ENCODE results near the gene TBC1D21. TPM values are rescaled to one million over a fixed set of nuclear protein-coding genes. Genes with fewer than 3 reads are reported as not detected.

TBC1D21 gene
- total RNA-seq, 1 donor from 2014 or later: not detected

- ATAC-seq (no peak), DNase-seq (no peak)
- no peaks in the 10 kb centered on the region for H3K27me3 ChIP-seq (ENCODE audit: low read depth)
- intact Hi-C loops (cut with DNase I): no loop called here
- no peak for TF ChIP-seq CTCF (IDR thresholded peaks at IDR 0.05)
- H3K4me3 ChIP-seq: no peak overlapping the region
- H3K9me3 ChIP-seq: no peaks in the 10 kb centered on the region
- H3K36me3 ChIP-seq: no peaks in the 10 kb centered on the region
- H3K4me1 ChIP-seq: no peaks in the 10 kb centered on the region
- H3K27ac ChIP-seq: no peak overlapping the region
These were observed 16.4 kb downstream of the TBC1D21 start for GRCh38 chr15:73889762-73890124.

DNA sequence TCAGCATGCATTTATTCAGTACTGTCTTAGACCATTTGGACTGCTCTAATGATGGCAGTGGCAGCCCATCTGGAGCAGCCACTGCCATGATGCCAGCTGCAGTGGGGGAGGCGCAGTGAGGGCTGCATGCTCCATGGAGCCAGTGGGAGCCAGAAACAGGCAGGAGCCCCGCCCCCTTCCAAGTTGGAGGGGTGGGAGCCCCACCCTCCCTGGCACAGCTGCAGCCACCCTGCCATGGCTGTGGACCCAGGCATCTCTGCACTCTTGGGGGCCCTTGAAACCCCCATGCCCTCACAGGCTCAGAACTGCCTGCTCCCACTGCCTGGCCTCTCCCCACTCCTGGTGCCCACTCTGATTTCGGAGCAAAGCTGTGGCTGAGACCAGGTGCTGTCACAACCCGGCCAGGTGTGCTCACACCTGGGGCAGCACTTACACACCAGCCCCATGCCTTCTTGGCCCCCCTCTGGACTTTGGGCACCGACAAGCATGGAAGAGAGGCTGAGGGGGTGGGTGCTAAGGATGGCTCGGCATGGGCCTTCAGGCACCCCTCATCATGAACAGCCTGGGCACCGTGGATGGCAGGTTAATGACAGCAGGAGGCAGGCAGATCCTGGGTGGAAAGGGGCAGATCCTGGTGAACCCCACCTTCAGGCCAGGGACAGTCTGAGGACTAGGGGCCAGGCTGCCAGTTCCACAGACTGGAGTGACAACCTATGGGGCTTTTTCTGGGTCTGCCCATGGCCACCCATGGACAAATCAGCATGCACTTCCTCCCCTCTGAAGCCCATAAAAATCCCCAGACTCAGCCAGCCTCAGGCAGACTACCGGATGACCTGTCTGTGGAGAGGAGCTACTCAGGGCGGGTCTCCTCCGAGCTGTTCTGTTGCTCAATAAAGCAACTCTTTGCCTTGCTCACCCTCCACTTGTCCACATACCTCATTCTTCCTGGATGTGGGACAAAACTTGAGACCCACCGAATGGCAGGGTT lies 18.3 kb downstream of the TBC1D21 start:
- H3K27ac ChIP-seq: no peak overlapping the region
- ATAC-seq (no peak), DNase-seq (no peak)
- intact Hi-C loops (cut with DNase I): no loop called here
- H3K27me3 ChIP-seq (ENCODE audit: low read depth): peaks cover 5% of the 10 kb centered on the region
- TF ChIP-seq CTCF (IDR thresholded peaks at IDR 0.05): no peak
- H3K9me3 ChIP-seq: no peaks in the 10 kb centered on the region
- no peaks in the 10 kb centered on the region for H3K36me3 ChIP-seq
- no peaks in the 10 kb centered on the region for H3K4me1 ChIP-seq
- H3K4me3 ChIP-seq: no peak overlapping the region

DNA sequence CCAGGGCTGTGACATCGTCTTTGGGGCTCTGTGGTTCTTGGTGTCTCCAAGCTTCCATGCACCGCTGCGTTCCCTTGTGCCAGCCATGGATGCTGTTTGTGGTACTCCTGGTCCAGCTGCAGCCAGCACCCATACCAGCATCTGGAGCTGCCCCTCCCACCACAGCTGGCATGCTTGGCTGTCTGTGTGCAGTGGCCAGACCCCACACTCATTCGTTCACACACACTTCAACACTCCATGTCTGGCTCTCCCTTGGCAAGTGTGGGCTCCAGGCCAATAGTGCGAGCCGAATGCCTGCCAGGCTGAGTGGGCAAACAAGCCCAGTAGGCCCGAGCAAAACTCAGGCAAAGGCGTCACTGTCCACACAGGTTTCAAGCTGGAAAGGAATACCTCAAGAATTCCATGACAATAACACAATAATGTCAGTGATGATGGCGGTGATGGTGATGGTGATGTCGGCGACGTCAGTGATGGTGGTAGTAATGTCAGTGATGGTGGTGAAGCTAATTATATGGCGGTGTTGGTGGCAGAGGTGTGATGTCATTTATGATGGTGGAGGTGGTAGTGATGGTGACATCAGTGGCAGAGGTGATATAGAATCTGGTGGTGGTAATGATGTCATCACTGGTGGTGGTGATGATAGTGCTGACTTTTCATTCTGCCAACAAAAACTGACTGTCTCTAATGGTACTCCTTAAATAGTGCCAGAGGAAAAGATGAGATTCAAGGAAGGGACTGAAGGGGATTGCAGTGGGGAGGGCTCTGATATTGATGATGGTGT lies 19.3 kb downstream of the TBC1D21 start:
- TF ChIP-seq CTCF (IDR thresholded peaks at IDR 0.05): no peak
- Histone ChIP-seq H3K4me1 (no peaks in the 10 kb centered on the region), H3K36me3 (no peaks in the 10 kb centered on the region), H3K9me3 (no peaks in the 10 kb centered on the region), H3K4me3 (no peak overlapping the region), H3K27ac (no peak overlapping the region), H3K27me3 (ENCODE audit: low read depth) (peaks cover 5% of the 10 kb centered on the region)
- DNase-seq (no peak), ATAC-seq (no peak)
- intact Hi-C loops (cut with DNase I): no loop called here

DNA sequence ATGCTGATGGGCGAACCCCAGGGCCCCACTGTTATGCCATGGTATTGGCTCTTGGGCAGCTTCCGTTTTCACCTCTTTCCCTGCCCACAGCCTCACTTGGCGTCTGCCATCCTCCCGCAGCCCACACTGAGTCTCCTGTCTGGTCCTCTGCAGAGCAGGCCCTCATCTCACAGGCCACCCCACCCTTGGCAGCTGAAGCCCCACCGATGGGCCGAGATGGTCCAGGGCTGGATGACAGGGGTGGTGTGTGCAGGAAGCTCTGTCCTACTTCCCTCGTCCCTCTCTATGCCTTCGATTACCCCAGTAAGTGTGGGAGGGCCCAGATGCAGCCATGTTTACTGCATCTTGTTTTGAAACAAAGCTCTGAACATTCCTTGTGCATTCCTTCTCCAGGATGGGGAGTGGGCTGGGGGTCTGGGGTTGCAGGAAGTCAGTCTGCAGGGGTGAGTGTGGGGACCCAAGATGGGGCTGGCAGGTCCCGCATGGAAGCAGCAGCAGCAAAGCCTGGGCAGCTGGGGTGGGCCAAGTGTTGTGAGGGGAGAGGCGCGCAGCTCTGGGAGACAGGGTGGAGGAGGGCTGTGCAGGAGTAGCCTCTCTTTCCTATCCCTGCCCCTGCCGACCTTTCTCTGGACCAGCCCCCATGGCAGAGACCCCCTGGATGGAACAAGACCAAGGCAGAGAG lies 20.9 kb downstream of the TBC1D21 start:
- Histone ChIP-seq H3K36me3 (no peaks in the 10 kb centered on the region), H3K9me3 (no peaks in the 10 kb centered on the region), H3K4me3 (no peak overlapping the region), H3K27ac (no peak overlapping the region), H3K4me1 (no peaks in the 10 kb centered on the region), H3K27me3 (ENCODE audit: low read depth) (peaks cover 5% of the 10 kb centered on the region)
- intact Hi-C loops (cut with DNase I): no loop called here
- TF ChIP-seq CTCF (IDR thresholded peaks at IDR 0.05): no peak
- DNase-seq: no peak
- no peak for ATAC-seq
